DMS114 treated with DMSO at 0.1 percent for 48 hours (cell line): Measurements from ENCODE around the gene GRIN1.

ENCODE experiments used
- DNase-seq: peaks from one replicate; lab custom pipeline; 2025; ENCODE audit not compliant: unreplicated experiment; lab: John Stamatoyannopoulos, UW

The GRIN1 gene

GRCh38 chr9:137138722-137139467 is at the start of gene GRIN1:
Gene GRIN1, plus strand, starts transcription at chr9:137139154. Its CDS starts 333 bp downstream, at chr9:137139487.
- DNase-seq = no peak

GRCh38 chr9:137089232-137089947 is 49.6 kb upstream of the GRIN1 start:
- DNase-seq = no peak

- DNase-seq = no peak
Measured at GRCh38 chr9:137095664-137096517, 43.1 kb upstream of the GRIN1 start.

GRCh38 chr9:137096785-137097546 is 42.0 kb upstream of the GRIN1 start:
- DNase-seq = no peak

- no peak for DNase-seq
Measured at GRCh38 chr9:137097761-137098462, 41.0 kb upstream of the GRIN1 start.

DNA sequence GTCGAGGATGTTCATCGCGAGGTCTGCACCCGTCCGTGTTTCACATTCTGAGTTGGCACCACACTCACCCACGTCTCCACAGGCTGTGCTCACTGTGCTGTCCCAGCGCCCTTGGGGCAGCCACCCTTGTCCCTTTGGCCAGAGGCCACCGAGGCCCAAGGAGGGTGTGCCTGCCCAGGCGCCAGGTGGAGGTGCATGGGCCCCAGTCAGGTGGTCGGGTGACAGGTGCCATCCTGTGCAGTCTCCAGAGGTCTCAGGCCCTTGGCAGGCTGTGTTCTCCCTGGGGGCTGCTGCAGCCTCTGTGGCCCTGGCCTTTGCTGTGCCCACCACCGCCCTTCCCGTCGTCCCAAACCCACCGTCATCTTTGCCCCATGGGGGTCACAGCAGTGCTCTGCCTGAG is 39.7 kb upstream of the GRIN1 start:
- DNase-seq = no peak

DNA sequence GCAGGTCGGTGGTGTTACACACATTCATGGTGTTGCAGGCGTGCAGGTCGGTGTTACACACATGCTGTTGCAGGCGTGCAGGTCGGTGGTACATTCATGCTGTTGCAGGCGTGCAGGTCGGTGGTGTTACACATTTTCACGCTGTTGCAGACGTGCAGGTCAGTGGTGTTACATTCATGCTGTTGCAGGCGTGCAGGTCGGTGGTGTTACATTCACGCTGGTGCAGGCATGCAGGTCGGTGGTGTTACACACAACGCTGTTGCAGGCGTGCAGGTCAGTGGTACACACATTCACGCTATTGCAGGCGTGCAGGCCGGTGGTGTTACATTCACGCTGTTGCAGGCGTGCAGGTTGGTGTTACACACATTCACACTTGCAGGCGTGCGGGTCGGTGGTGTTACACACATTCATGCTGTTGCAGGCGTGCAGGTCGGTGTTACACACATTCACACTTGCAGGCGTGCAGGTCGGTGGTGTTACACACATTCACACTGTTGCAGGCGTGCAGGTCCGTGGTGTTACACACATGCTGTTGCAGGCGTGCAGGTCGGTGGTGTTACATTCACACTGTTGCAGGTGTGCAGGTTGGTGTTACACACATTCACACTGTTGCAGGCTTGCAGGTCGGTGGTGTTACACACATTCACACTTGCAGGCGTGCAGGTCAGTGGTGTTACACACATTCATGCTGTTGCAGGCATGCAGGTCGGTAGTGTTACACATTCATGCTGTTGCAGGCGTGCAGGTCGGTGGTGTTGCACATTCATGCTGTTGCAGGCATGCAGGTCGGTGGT is 35.6 kb upstream of the GRIN1 start:
- DNase-seq = no peak

DNA sequence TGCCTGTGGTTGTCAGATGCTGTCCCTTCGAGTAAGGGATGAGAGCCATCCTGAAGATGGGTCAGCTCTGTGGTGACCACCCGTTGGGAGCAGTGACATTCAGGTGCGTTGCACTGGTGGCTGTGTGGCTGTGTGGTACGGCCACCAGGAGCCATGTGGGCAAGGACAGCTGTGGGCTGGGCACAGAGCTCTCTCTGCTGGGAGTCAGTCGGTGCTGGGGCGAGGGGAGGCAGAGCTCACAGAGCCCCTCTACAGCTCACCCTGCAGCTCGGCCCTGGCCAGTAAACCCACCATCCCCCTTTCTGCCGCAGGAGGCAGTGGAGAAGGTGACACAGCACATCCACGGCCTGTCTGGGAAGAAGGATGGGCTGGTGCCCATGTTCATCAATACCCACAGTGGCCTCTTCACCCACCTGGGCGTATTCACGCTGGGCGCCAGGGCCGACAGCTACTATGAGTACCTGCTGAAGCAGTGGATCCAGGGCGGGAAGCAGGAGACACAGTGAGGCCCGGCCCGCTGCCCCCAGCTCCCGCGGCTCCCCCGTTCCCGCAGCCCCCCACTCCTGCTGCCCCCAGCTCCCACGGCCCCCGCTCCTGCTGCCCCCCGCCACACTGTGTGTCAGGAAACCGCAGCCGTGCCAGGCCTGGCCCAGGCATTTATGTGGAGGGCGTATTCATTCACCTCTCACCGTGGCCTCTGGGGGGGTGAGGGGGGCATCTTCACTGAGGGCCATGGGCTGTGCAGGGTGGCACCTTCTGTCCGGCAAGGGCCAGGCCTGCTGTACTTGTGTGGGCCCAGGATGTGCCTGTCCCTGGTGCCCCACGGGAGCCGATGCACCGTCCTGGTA is 32.9 kb upstream of the GRIN1 start:
- DNase-seq = no peak

GRCh38 chr9:137106662-137107250 is 32.2 kb upstream of the GRIN1 start:
- no peak for DNase-seq

DNA sequence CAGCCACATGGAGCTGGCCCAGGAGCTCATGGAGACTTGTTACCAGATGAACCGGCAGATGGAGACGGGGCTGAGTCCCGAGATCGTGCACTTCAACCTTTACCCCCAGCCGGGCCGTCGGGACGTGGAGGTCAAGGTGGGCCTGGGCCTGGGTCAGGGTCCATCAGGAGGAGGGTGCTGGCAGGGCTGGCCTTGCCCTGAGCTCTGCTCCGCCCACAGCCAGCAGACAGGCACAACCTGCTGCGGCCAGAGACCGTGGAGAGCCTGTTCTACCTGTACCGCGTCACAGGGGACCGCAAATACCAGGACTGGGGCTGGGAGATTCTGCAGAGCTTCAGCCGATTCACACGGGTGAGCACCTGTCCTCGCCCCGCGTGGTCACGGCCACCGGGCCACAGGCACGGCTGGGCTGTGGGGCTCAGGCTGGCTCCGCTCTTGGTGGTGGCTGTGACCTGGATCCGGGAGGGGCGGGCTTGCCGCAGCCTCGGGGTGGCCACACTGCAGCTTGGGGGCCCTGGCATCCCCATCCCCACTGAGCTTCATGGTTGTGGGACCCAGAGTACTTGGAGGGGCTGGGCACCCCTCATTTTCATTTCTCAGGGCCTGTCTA is 31.5 kb upstream of the GRIN1 start:
- DNase-seq = no peak

DNA sequence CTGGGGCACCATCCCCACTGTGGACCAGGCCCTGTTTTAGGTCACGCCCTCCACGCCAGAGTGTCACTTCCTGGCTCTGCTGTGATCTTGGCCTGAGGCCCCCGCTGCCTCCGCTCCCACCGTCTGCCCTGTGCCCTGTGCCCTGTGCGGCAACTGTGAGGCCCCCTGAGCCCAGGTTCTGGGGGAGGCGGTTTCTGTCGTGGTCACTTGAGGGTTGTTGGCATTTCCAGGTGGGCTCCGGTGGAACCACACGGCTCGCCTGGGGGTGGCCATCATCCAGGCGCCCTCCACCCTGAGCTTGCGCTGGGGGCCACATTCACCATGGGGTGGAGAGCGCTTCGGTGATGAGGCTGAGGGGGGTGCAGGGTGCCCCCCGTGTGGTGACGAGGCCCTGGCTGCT is 31.0 kb upstream of the GRIN1 start:
- DNase-seq = no peak

DNA sequence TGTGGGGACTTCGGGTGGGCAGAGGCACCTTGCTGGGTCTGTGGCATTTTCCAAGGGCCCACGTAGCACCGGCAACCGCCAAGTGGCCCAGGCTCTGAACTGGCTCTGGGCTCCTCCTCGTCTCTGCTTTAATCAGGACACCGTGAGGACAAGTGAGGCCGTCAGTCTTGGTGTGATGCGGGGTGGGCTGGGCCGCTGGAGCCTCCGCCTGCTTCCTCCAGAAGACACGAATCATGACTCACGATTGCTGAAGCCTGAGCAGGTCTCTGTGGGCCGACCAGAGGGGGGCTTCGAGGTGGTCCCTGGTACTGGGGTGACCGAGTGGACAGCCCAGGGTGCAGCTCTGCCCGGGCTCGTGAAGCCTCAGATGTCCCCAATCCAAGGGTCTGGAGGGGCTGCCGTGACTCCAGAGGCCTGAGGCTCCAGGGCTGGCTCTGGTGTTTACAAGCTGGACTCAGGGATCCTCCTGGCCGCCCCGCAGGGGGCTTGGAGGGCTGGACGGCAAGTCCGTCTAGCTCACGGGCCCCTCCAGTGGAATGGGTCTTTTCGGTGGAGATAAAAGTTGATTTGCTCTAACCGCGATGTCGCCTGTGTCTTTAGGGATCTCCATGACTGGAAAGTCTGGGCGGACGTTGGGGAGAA is 30.2 kb upstream of the GRIN1 start:
- no peak for DNase-seq

- no peak for DNase-seq
Measured at GRCh38 chr9:137109250-137110146, 29.5 kb upstream of the GRIN1 start.

GRCh38 chr9:137110147-137110910 is 28.6 kb upstream of the GRIN1 start:
- no peak for DNase-seq

DNA sequence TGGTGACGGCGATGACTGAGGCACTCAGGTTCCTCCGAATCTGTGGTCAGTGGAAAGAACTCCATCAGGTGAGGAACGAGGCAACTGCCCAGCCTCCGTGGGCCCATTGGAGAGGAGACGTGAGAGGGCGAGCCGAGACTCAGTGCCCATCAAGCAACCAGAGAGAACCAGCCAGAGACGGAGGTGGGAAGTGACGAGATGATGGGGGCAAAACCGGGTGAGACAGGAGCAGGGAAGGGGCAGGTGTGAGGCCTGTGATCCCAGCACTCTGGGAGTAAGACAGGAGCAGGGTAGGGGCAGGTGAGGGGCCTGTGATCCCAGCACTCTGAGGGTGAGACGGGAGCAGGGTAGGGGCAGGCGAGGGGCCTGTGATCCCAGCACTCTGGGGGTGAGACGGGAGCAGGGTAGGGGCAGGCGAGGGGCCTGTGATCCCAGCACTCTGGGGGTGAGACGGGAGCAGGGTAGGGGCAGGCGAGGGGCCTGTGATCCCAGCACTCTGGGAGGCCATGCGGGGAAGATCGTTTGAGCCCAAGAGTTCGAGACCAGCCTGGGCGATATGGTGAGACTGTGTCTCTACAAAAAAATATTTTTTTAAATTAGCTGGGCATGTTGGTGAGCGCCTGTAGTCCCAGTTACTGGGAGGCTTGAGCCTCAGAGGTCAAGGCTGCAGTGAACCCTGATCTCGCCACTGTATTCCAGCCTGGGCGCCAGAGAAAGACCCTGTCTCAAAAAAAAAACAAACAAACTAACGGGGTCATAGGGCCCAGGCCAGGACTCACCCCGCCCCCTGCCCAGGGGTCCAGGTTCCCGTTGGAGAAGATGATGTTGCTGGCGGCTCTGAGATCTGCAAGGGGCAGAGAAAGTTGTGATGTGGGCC is 27.8 kb upstream of the GRIN1 start:
- no peak for DNase-seq
